ENCODE data around the gene ARMC9.
A peak's percentile ranks its signal among the peaks of the same experiment; 100 is the strongest.

ARMC9 gene

GRCh38 chr2:231227310-231228162, 29.1 kb downstream of the ARMC9 start:
- DNase-seq (ENCODE audit: low spot score) = no peak
- TF ChIP-seq, protein P1, sequence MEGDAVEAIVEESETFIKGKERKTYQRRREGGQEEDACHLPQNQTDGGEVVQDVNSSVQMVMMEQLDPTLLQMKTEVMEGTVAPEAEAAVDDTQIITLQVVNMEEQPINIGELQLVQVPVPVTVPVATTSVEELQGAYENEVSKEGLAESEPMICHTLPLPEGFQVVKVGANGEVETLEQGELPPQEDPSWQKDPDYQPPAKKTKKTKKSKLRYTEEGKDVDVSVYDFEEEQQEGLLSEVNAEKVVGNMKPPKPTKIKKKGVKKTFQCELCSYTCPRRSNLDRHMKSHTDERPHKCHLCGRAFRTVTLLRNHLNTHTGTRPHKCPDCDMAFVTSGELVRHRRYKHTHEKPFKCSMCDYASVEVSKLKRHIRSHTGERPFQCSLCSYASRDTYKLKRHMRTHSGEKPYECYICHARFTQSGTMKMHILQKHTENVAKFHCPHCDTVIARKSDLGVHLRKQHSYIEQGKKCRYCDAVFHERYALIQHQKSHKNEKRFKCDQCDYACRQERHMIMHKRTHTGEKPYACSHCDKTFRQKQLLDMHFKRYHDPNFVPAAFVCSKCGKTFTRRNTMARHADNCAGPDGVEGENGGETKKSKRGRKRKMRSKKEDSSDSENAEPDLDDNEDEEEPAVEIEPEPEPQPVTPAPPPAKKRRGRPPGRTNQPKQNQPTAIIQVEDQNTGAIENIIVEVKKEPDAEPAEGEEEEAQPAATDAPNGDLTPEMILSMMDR (IDR thresholded peaks at IDR 0.05) = peak; percentile 60
- Histone ChIP-seq H3K27ac (peak overlapping the region in 1 of 2 donors; percentile 54), H3K4me3 (no peak overlapping the region)

DNA sequence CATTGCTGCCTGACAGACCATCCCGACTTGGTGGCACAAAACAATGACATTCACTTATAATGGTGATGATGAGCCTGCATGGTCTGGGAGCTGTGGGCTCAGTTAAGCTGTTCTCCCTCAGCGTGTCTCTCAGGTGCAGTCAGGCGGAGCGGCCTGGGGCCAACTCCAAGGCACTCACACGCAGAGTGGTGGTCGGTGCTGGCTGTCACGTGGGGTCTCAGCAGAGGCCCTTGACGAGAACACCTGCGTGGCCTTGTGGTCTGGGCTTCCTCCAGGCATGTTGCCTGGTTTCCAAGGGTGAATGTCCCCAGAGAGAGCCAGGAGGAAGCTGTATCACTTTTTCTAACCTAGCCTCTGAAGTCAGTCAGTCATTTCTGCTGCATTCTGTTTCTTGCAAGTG, 29.8 kb downstream of the ARMC9 start:
- TF ChIP-seq, protein P1 (IDR thresholded peaks at IDR 0.05) = no peak
- DNase-seq (ENCODE audit: low spot score) = no peak
- Histone ChIP-seq H3K27ac (no peak overlapping the region), H3K4me3 (no peak overlapping the region)

GRCh38 chr2:231228974-231229529, 30.6 kb downstream of the ARMC9 start:
- Histone ChIP-seq H3K27ac (no peak overlapping the region), H3K4me3 (no peak overlapping the region)
- TF ChIP-seq, protein P1 (IDR thresholded peaks at IDR 0.05) = no peak
- no peak for DNase-seq (ENCODE audit: low spot score)

DNA sequence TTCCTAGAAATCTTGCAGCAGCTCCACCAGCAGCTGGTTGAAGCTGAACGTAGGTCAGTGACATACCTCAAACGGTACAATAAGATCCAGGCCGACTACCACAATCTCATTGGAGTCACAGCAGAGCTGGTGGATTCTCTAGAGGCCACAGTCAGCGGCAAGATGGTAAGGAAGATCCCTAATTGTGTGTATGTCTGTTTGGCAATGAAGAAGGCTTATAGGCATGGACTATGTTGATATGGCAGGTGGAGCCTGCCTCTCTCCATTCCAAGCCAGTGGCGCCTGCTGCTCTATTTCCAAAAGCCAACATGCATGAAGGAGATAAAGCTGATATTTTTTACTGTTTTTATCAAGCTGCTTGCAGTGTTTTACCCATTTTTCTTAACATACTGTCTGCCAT, 36.8 kb downstream of the ARMC9 start:
- Histone ChIP-seq H3K27ac (no peak overlapping the region), H3K4me3 (no peak overlapping the region)
- TF ChIP-seq, protein P1 (IDR thresholded peaks at IDR 0.05) = no peak
- no peak for DNase-seq (ENCODE audit: low spot score)

DNA sequence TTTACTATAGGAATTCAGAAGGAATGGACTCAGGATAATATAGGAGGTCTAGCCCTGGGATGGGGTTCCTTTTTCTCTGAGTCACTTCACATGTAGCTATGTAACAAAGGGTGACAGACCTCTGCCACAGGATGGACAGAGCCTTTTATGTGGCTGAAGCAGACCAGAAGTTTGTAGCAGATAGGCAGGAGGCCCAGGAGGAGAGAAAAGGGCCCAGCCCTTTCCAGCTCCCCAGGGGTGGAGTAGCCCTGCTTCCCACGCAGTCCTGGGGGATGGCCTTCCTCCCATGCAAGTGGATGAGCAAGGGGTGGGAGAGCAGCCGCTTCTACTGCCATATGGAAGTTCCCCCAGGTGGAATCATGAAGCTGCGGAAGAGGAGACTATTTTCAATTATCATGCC, 40.3 kb downstream of the ARMC9 start:
- TF ChIP-seq, protein P1 (IDR thresholded peaks at IDR 0.05) = no peak
- no peak overlapping the region for H3K4me3 ChIP-seq

GRCh38 chr2:231239751-231240150, 41.3 kb downstream of the ARMC9 start:
- Histone ChIP-seq H3K27ac (no peak overlapping the region), H3K4me3 (no peak overlapping the region)
- TF ChIP-seq, protein P1 (IDR thresholded peaks at IDR 0.05) = no peak
- no peak for DNase-seq (ENCODE audit: low spot score)

More for the DNA sequence above, 40.3 kb downstream of the ARMC9 start:
- DNase-seq (ENCODE audit: low spot score) = no peak
- no peak overlapping the region for H3K27ac ChIP-seq

Data from coronary artery (tissue), 2 donors.